DND-41 (cell line): ENCODE measurements around the gene MACF1.

Experiments used
- ATAC-seq: fragments of 200-7000 bp; cut with Tn5 transposase; 3 replicates; pipeline ENCODE4 v1.9.1; 2021; ENCODE audit warnings: low read depth; ENCODE audit not compliant: insufficient read depth
- DNase-seq: peaks from one replicate; pipeline ENCODE4 v3.0.0-alpha.2; 2020
- H2AFZ ChIP-seq: 2 replicates; pipeline ENCODE4 v1.6.0; 2012; ENCODE audit warnings: low read depth, low read length
- H3K27ac ChIP-seq: 2 replicates; pipeline ENCODE4 v1.5.1; 2012; ENCODE audit warnings: low read length, inconsistent platforms
- H3K27me3 ChIP-seq: fragments of 200-600 bp; sonication (generic); 2 replicates; pipeline ENCODE4 v1.6.0; 2012; ENCODE audit warnings: low read length, mild to moderate bottlenecking, inconsistent platforms; ENCODE audit not compliant: insufficient read depth, poor library complexity
- H3K36me3 ChIP-seq: 2 replicates; pipeline ENCODE4 v1.5.1; 2012; ENCODE audit warnings: low read length, inconsistent platforms; ENCODE audit not compliant: insufficient read depth
- H3K4me1 ChIP-seq: 2 replicates; pipeline ENCODE4 v1.5.1; 2012; ENCODE audit warnings: mild to moderate bottlenecking, low read length; ENCODE audit not compliant: insufficient read depth
- H3K4me2 ChIP-seq: 2 replicates; pipeline ENCODE4 v1.6.0; 2012; ENCODE audit warnings: mild to moderate bottlenecking, moderate library complexity, low read length, inconsistent platforms; ENCODE audit not compliant: insufficient read depth
- H3K4me3 ChIP-seq, 2 experiments: fragments of 200-600 bp in 1 of 2; shearing (Covaris generic) in 1 of 2; 2 replicates each; pipeline ENCODE4 v1.5.1; 2012 to 2016; ENCODE audit warnings: inconsistent platforms in 2 of 2, low read length in 2 of 2, mild to moderate bottlenecking in 2 of 2, low read depth in 1 of 2, moderate library complexity in 1 of 2
- H3K79me2 ChIP-seq: 2 replicates; pipeline ENCODE4 v1.6.0; 2012; ENCODE audit warnings: low read length, inconsistent platforms; ENCODE audit not compliant: insufficient read depth
- H3K9ac ChIP-seq: 2 replicates; pipeline ENCODE4 v1.6.0; 2012; ENCODE audit warnings: low read depth, mild to moderate bottlenecking, inconsistent platforms, low read length, moderate library complexity
- H3K9me3 ChIP-seq: 2 replicates; pipeline ENCODE4 v1.5.1; 2012; ENCODE audit warnings: low read length, moderate library complexity, mild to moderate bottlenecking, inconsistent platforms; ENCODE audit not compliant: insufficient read depth, severe bottlenecking
- H4K20me1 ChIP-seq: 2 replicates; pipeline ENCODE4 v1.6.0; 2012; ENCODE audit warnings: low read length; ENCODE audit not compliant: insufficient read depth
- CTCF ChIP-seq: IDR thresholded peaks from 2 replicates; pipeline ENCODE4 v1.5.1; 2012; ENCODE audit warnings: borderline replicate concordance, low read length, moderate library complexity, mild to moderate bottlenecking; ENCODE audit not compliant: poor library complexity, severe bottlenecking; ENCODE audit errors: extremely low read depth
- EZH2 ChIP-seq: IDR thresholded peaks from 3 replicates; pipeline ENCODE4 v1.6.1; 2012; ENCODE audit warnings: borderline replicate concordance, low read depth, mild to moderate bottlenecking, moderate library complexity, low read length, inconsistent platforms; ENCODE audit not compliant: severe bottlenecking

The MACF1 gene

GRCh38 chr1:39204441-39205081 is at the start of gene MACF1:
Gene MACF1, plus strand, starts transcription at chr1:39204695. Its CDS starts 328 bp downstream, at chr1:39205023.
- H3K27me3 ChIP-seq = no peaks in the 10 kb centered on the region
- H3K4me1 ChIP-seq = peaks cover 39% of the 10 kb centered on the region
- H3K27ac ChIP-seq = peak within 1 kb of the TSS; percentile 94
- H3K79me2 ChIP-seq = peaks cover 65% of the 10 kb centered on the region
- H3K4me2 ChIP-seq = peak within 1 kb of the TSS; percentile 75
- ATAC-seq (peak; percentile 57), DNase-seq (peak; percentile 72)
- TF ChIP-seq EZH2 (no peak), CTCF (peak; percentile 60)
- H3K9me3 ChIP-seq = no peaks in the 10 kb centered on the region
- peak within 1 kb of the TSS; percentile 49 for H2AFZ ChIP-seq
- peak within 1 kb of the TSS; percentile 42 to 70 for H3K4me3 ChIP-seq
- peak within 1 kb of the TSS; percentile 75 for H3K9ac ChIP-seq
- no peaks in the 10 kb centered on the region for H3K36me3 ChIP-seq
- no peaks in the 10 kb centered on the region for H4K20me1 ChIP-seq

GRCh38 chr1:39157304-39157703 is 47.2 kb upstream of the MACF1 start:
- TF ChIP-seq CTCF (no peak), EZH2 (no peak)
- H3K4me3 ChIP-seq = no peak overlapping the region
- H3K4me2 ChIP-seq = no peak overlapping the region
- peaks cover 3% of the 10 kb centered on the region; the same call in 1 of the 2 replicates for H4K20me1 ChIP-seq
- no peaks in the 10 kb centered on the region for H3K79me2 ChIP-seq
- no peak for ATAC-seq
- no peaks in the 10 kb centered on the region for H3K36me3 ChIP-seq
- no peaks in the 10 kb centered on the region for H3K9me3 ChIP-seq
- H3K4me1 ChIP-seq = no peaks in the 10 kb centered on the region
- no peak overlapping the region for H3K27ac ChIP-seq
- no peak overlapping the region for H2AFZ ChIP-seq
- H3K9ac ChIP-seq = no peak overlapping the region
- no peaks in the 10 kb centered on the region for H3K27me3 ChIP-seq
- DNase-seq = no peak

- Histone ChIP-seq H3K27me3 (no peaks in the 10 kb centered on the region), H3K4me2 (no peak overlapping the region), H3K27ac (no peak overlapping the region), H3K79me2 (no peaks in the 10 kb centered on the region), H3K4me1 (no peaks in the 10 kb centered on the region), H3K9ac (no peak overlapping the region), H4K20me1 (peaks cover 3% of the 10 kb centered on the region; the same call in 1 of the 2 replicates), H2AFZ (no peak overlapping the region), H3K36me3 (no peaks in the 10 kb centered on the region), H3K9me3 (no peaks in the 10 kb centered on the region), H3K4me3 (no peak overlapping the region)
- ATAC-seq = no peak
- DNase-seq = no peak
- TF ChIP-seq CTCF (no peak), EZH2 (no peak)
These were observed 46.0 kb upstream of the MACF1 start for GRCh38 chr1:39158327-39159086.
